Measurements from ENCODE around the gene NFKBIB.

NFKBIB gene

DNA sequence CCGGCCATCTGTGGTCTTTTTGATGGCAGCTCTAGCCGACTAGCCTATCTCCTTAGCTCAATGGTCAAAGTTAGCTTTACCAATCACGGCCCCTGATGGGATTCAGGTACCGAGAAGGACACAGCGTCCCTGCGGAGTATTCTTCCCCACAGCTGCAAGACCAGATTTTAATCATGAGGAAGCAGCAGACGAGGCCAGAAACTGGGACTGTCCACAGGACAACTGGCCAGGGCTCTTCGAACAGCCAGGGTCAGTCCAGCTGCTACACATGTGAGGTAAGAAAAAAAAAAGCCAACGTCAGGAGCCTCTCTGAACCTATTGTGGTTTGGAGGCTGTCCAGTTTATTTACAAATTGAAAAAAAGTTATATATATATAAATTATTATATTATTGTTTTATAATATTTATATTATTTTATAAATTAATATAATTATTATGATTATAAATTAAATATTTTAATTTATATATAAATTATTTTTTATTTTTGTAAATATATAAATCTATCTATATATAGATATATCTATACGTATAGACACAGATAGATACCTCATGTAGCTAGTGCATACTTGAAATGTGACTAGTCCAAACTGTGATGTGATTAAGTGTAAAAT, 32.5 kb upstream of the NFKBIB start:
- H3K36me3 ChIP-seq (replicated peaks; ENCODE audit: insufficient read depth, low read length): no peaks in the 10 kb centered on the region
- no peaks in the 10 kb centered on the region for H3K4me1 ChIP-seq (ENCODE audit: low read length)
- H4K20me1 ChIP-seq (ENCODE audit: insufficient read depth, low read length): no peaks in the 10 kb centered on the region
- no peak overlapping the region for H3K9ac ChIP-seq (ENCODE audit: low read length)
- no peak for DNase-seq
- H3K79me2 ChIP-seq (ENCODE audit: low read length): no peaks in the 10 kb centered on the region
- no peaks in the 10 kb centered on the region for H3K27me3 ChIP-seq (replicated peaks; ENCODE audit: insufficient read depth, low read length)
- H3K4me2 ChIP-seq (ENCODE audit: low read depth, low read length): no peak overlapping the region
- H3K27ac ChIP-seq (ENCODE audit: low read length): no peak overlapping the region
- H3K9me2 ChIP-seq (replicated peaks; ENCODE audit: insufficient read depth, low read length): no peaks in the 10 kb centered on the region
- H3K4me3 ChIP-seq (ENCODE audit: low read length): no peak overlapping the region
- no peaks in the 10 kb centered on the region for H3F3A ChIP-seq (ENCODE audit: insufficient read depth, low read length)
- no peak overlapping the region for H2AFZ ChIP-seq (ENCODE audit: low read length)
- H3K9me3 ChIP-seq (replicated peaks; ENCODE audit: insufficient read depth, low read length): no peaks in the 10 kb centered on the region
- no peak for TF ChIP-seq EZH2 (optimal IDR thresholded peaks at IDR 0.05; ENCODE audit: low read depth, low read length)
- no peak for TF ChIP-seq EZH2phosphoT487 (IDR thresholded peaks at IDR 0.05; ENCODE audit: low read length)
- TF ChIP-seq, protein P1, sequence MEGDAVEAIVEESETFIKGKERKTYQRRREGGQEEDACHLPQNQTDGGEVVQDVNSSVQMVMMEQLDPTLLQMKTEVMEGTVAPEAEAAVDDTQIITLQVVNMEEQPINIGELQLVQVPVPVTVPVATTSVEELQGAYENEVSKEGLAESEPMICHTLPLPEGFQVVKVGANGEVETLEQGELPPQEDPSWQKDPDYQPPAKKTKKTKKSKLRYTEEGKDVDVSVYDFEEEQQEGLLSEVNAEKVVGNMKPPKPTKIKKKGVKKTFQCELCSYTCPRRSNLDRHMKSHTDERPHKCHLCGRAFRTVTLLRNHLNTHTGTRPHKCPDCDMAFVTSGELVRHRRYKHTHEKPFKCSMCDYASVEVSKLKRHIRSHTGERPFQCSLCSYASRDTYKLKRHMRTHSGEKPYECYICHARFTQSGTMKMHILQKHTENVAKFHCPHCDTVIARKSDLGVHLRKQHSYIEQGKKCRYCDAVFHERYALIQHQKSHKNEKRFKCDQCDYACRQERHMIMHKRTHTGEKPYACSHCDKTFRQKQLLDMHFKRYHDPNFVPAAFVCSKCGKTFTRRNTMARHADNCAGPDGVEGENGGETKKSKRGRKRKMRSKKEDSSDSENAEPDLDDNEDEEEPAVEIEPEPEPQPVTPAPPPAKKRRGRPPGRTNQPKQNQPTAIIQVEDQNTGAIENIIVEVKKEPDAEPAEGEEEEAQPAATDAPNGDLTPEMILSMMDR (IDR thresholded peaks at IDR 0.05; ENCODE audit: low read length): no peak

DNA sequence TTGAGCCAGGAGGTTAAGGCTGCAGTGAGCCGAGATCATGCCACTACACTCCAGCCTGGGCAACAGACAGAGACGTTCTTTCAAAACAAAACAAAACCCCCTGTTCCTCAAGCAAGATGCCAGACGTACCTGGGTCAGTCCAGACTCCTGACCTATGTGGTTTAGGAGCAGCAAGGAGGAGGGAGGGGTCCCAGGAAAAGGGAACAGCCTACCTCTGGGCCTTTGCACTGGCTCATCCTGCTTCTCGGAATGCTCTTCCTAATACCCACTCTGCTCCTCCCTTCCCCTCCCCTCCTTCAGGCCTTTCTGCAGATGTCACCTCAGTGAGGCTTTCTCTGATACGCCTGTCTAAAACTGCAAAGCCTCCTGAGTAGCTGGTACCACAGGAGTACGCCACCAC, 31.2 kb upstream of the NFKBIB start:
- TF ChIP-seq EZH2phosphoT487 (IDR thresholded peaks at IDR 0.05; ENCODE audit: low read length) (no peak), EZH2 (optimal IDR thresholded peaks at IDR 0.05; ENCODE audit: low read depth, low read length) (no peak)
- TF ChIP-seq, protein P1 (IDR thresholded peaks at IDR 0.05; ENCODE audit: low read length): no peak
- no peak overlapping the region for H2AFZ ChIP-seq (ENCODE audit: low read length)
- no peak overlapping the region for H3K4me2 ChIP-seq (ENCODE audit: low read depth, low read length)
- no peak overlapping the region for H3K9ac ChIP-seq (ENCODE audit: low read length)
- H3K4me1 ChIP-seq (ENCODE audit: low read length): no peaks in the 10 kb centered on the region
- no peaks in the 10 kb centered on the region for H4K20me1 ChIP-seq (ENCODE audit: insufficient read depth, low read length)
- H3F3A ChIP-seq (ENCODE audit: insufficient read depth, low read length): no peaks in the 10 kb centered on the region
- no peaks in the 10 kb centered on the region for H3K9me2 ChIP-seq (replicated peaks; ENCODE audit: insufficient read depth, low read length)
- H3K4me3 ChIP-seq (ENCODE audit: low read length): no peak overlapping the region
- H3K9me3 ChIP-seq (replicated peaks; ENCODE audit: insufficient read depth, low read length): no peaks in the 10 kb centered on the region
- H3K79me2 ChIP-seq (ENCODE audit: low read length): no peaks in the 10 kb centered on the region
- H3K27ac ChIP-seq (ENCODE audit: low read length): no peak overlapping the region
- H3K27me3 ChIP-seq (replicated peaks; ENCODE audit: insufficient read depth, low read length): no peaks in the 10 kb centered on the region
- no peaks in the 10 kb centered on the region for H3K36me3 ChIP-seq (replicated peaks; ENCODE audit: insufficient read depth, low read length)
- DNase-seq: no peak

DNA sequence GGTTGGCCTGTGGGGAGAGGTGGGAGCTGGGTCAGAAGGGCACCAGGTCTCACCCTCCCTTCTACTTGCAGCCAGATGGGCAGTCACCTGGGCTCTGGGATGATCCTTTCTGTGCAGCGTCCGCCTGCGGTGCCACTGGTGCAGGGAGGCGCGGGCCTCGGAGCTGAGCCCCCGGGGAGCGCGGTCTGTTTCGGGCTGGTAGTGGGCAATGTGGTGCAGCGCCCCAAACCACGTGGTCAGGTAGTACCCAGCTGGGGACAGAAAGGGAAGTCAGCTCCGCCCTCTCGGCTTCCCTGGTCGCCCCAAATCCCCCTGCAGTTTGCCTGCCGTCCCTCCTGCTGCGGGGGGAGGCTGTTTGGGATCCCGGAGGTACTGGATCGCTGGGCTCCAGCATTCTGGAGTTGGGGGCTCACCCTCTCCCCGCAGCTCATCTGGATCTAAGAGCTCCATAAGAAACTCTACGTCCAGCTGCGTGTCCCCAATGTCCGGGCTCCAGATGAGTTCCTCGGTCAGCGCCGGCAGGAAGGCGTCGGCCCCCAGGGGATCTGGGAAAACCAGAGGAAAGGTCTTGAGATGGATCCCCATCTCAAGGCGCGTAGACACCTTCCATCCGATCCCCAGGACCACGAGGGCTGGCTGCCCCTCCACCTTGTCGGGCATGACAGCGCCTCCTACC, 30.5 kb upstream of the NFKBIB start:
- TF ChIP-seq EZH2 (optimal IDR thresholded peaks at IDR 0.05; ENCODE audit: low read depth, low read length): no peak
- no peak for TF ChIP-seq EZH2phosphoT487 (IDR thresholded peaks at IDR 0.05; ENCODE audit: low read length)
- TF ChIP-seq, protein P1 (IDR thresholded peaks at IDR 0.05; ENCODE audit: low read length): no peak
- H2AFZ ChIP-seq (ENCODE audit: low read length): peak overlapping the region; percentile 17
- H3K9ac ChIP-seq (ENCODE audit: low read length): no peak overlapping the region; the same call in 1 of the 2 replicates
- no peaks in the 10 kb centered on the region for H3K79me2 ChIP-seq (ENCODE audit: low read length)
- H3K4me1 ChIP-seq (ENCODE audit: low read length): no peaks in the 10 kb centered on the region
- no peaks in the 10 kb centered on the region for H4K20me1 ChIP-seq (ENCODE audit: insufficient read depth, low read length)
- no peaks in the 10 kb centered on the region for H3K27me3 ChIP-seq (replicated peaks; ENCODE audit: insufficient read depth, low read length)
- H3K36me3 ChIP-seq (replicated peaks; ENCODE audit: insufficient read depth, low read length): no peaks in the 10 kb centered on the region
- no peaks in the 10 kb centered on the region for H3F3A ChIP-seq (ENCODE audit: insufficient read depth, low read length)
- no peak for DNase-seq
- H3K27ac ChIP-seq (ENCODE audit: low read length): no peak overlapping the region
- H3K9me2 ChIP-seq (replicated peaks; ENCODE audit: insufficient read depth, low read length): no peaks in the 10 kb centered on the region
- peak overlapping the region; percentile 17; the same call in 1 of the 2 replicates for H3K4me3 ChIP-seq (ENCODE audit: low read length)
- peak overlapping the region; percentile 69; the same call in 1 of the 2 replicates for H3K4me2 ChIP-seq (ENCODE audit: low read depth, low read length)
- no peaks in the 10 kb centered on the region for H3K9me3 ChIP-seq (replicated peaks; ENCODE audit: insufficient read depth, low read length)
